Activated B cell treated with CpG ODN at 0.5 μM for 24 hours (primary cell): ENCODE results near the gene OR7D2. TPM values are rescaled to one million over a fixed set of nuclear protein-coding genes. Genes with fewer than 3 reads are reported as not detected.

Experiments used
- ATAC-seq: fragments of 200-7000 bp; cut with Tn5 transposase; one replicate; pipeline ENCODE4 v1.10.0; 2021; ENCODE audit warnings: low read depth, mild to moderate bottlenecking, moderate library complexity
- CTCF ChIA-PET: fragments of 350-600 bp; sonication (Branson Sonifier 250); formaldehyde crosslinking; loops from one replicate; lab custom pipeline; 2021; ENCODE audit warnings: antibody characterized with exemption; lab: Charles Lee
- POLR2A ChIA-PET: fragments of 350-600 bp; sonication (Branson Sonifier 250); formaldehyde crosslinking; loops from one replicate; lab custom pipeline; 2021; ENCODE audit warnings: antibody characterized with exemption; lab: Charles Lee
- DNase-seq: peaks from one replicate; pipeline ENCODE4 v3.0.0; 2022
- H3K27ac Mint-ChIP-seq: one replicate; pipeline ENCODE4 v1.8.0; 2020; ENCODE audit warnings: mixed read lengths
- H3K27me3 Mint-ChIP-seq: one replicate; pipeline ENCODE4 v1.8.0; 2021; ENCODE audit warnings: mixed read lengths
- H3K36me3 Mint-ChIP-seq: one replicate; pipeline ENCODE4 v1.8.0; 2021; ENCODE audit warnings: low read depth, mixed read lengths
- H3K4me1 Mint-ChIP-seq: one replicate; pipeline ENCODE4 v1.8.0; 2021; ENCODE audit warnings: mixed read lengths
- H3K4me3 Mint-ChIP-seq: one replicate; pipeline ENCODE4 v1.8.0; 2020; ENCODE audit warnings: mild to moderate bottlenecking, mixed read lengths
- H3K9me3 Mint-ChIP-seq: one replicate; pipeline ENCODE4 v1.8.0; 2020; ENCODE audit warnings: mixed read lengths
- intact Hi-C: fragments of 100-400 bp; cut with micrococcal nuclease; formaldehyde crosslinking; loops from one replicate; pipeline ENCODE4 v1.15.1; 2024
- total RNA-seq: library from RNA; stranded (reverse); gene quantifications from 2 replicates; pipeline ENCODE4 v1.2.3, GENCODE V29; 2022
- TF ChIP-seq, protein P1 (sequence below): fragments of 200-600 bp; IDR thresholded peaks from one replicate; pipeline ENCODE4 v1.8.0; 2022; ENCODE audit warnings: antibody characterized with exemption, mild to moderate bottlenecking

The OR7D2 gene
- not detected in 2 replicates for total RNA-seq

DNA sequence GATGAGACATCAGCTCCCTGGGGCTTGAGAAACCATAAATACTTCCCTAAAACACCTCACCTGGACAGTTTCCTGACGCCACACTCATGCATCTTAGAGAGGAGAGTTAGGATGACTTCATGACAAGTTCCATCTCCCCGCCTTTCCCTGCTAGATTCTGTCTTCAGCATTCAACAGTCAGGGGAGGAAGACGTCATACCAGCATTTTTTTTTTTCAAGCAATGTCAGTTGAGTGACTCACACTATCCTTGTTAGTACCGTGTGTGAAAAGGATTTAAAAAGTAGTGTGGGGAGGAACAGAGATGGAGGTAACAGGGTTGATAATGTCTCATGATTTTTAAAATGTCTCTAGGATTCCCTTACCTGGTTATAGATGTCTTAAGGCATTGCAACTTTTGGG is at the start of gene OR7D2:
OR7D2 (plus strand) TSS at position 79 of the 400 bp plus-strand sequence. CDS start 6,803 bp downstream, outside the sequence.
- CTCF ChIA-PET: no interaction called here
- ATAC-seq: no peak
- DNase-seq: no peak
- H3K27me3 Mint-ChIP-seq: no peaks in the 10 kb centered on the region
- H3K36me3 Mint-ChIP-seq: no peaks in the 10 kb centered on the region
- no peak within 1 kb of the TSS for H3K27ac Mint-ChIP-seq
- POLR2A ChIA-PET: no interaction called here
- intact Hi-C loops: no loop called here
- TF ChIP-seq, protein P1, sequence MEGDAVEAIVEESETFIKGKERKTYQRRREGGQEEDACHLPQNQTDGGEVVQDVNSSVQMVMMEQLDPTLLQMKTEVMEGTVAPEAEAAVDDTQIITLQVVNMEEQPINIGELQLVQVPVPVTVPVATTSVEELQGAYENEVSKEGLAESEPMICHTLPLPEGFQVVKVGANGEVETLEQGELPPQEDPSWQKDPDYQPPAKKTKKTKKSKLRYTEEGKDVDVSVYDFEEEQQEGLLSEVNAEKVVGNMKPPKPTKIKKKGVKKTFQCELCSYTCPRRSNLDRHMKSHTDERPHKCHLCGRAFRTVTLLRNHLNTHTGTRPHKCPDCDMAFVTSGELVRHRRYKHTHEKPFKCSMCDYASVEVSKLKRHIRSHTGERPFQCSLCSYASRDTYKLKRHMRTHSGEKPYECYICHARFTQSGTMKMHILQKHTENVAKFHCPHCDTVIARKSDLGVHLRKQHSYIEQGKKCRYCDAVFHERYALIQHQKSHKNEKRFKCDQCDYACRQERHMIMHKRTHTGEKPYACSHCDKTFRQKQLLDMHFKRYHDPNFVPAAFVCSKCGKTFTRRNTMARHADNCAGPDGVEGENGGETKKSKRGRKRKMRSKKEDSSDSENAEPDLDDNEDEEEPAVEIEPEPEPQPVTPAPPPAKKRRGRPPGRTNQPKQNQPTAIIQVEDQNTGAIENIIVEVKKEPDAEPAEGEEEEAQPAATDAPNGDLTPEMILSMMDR: no peak
- no peaks in the 10 kb centered on the region for H3K9me3 Mint-ChIP-seq
- no peak within 1 kb of the TSS for H3K4me3 Mint-ChIP-seq
- H3K4me1 Mint-ChIP-seq: no peaks in the 10 kb centered on the region

DNA sequence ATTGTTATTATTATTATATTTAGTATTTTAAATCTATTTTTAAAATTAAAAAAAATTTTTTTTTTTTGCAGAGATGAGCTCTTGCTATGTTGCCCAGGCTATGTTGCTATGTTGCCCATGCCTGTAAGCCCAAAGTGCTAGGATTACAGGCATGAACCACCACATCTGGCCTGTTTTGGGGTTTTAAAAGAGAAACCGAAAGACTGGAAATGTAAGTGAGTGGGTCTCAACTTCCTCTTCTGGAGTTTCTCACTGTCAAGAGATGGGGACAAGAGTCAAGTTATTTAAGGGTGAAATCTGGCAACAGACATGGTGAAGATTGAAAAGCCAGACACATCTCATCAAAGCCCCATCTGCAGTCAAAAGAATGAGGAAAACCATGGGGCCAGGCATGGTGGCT is 47.8 kb upstream of the OR7D2 start:
- CTCF ChIA-PET: interaction anchor here (0.6 to 1.2 kb wide), 2 partner anchors 39 to 75 kb away, joined by 3 read pairs; no protein-coding TSS in a partner anchor
- no peaks in the 10 kb centered on the region for H3K36me3 Mint-ChIP-seq
- POLR2A ChIA-PET: interaction anchor here (0.7 kb wide), 1 partner anchor 26 kb away, joined by 4 read pairs; no protein-coding TSS in a partner anchor
- H3K4me3 Mint-ChIP-seq: no peak overlapping the region
- DNase-seq: no peak
- H3K27ac Mint-ChIP-seq: no peak overlapping the region
- peaks cover 10% of the 10 kb centered on the region for H3K4me1 Mint-ChIP-seq
- peaks cover 14% of the 10 kb centered on the region for H3K27me3 Mint-ChIP-seq
- H3K9me3 Mint-ChIP-seq: no peaks in the 10 kb centered on the region
- TF ChIP-seq, protein P1: no peak
- intact Hi-C loops: no loop called here
- ATAC-seq: peak; percentile 56

DNA sequence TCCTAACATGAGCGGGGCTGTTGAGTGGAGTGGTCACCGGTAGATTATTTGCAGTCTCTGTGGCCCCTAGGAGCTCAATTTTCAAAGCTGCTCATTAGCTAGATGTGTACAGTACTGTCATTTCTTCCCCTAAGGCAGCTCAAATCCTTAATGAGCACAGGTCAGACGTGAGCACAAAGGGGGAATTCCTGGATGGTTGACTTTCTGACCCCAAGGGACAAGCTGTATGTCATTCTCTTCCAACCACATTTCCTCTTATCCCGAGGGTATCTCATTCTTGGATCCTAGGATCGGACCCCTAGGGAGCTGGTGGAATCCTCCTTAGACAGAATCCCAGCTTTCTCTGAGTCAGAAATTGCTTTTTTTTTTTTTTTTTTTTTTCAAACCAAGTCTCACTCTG is 46.4 kb upstream of the OR7D2 start:
- ATAC-seq (no peak), DNase-seq (no peak)
- peaks cover 6% of the 10 kb centered on the region for H3K27me3 Mint-ChIP-seq
- TF ChIP-seq, protein P1: no peak
- CTCF ChIA-PET: no interaction called here
- intact Hi-C loops: no loop called here
- H3K9me3 Mint-ChIP-seq: no peaks in the 10 kb centered on the region
- H3K36me3 Mint-ChIP-seq: no peaks in the 10 kb centered on the region
- no peak overlapping the region for H3K4me3 Mint-ChIP-seq
- H3K4me1 Mint-ChIP-seq: peaks cover 14% of the 10 kb centered on the region
- no peak overlapping the region for H3K27ac Mint-ChIP-seq
- POLR2A ChIA-PET: interaction anchor here (0.7 kb wide), 1 partner anchor 145 kb away, joined by 9 read pairs; no protein-coding TSS in a partner anchor

DNA sequence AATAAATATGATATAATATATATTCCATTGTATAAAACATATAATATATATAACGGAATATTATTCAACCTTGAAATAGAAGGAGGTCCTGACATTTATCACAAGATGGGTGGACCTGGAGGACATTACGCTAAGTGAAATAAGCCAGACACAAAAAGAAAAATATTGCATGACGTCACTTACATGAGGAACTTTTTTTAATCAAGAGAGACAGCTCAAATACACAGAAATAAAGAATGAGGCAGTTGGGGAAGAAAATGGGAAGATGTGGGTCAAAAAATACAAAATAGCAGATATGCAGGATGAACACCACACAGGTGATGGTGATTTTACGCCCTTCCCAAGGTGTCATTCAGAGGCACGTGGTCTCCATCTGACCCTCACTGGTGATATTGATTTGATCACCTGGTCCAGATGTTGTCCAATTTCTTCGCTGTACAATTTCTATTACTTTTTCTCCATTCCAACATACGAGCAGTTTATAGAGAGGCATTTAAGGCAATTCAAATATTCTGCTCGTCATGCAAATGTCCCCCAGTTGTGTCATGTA is 39.1 kb upstream of the OR7D2 start:
- peak; percentile 5 for ATAC-seq

More for the DNA sequence above, 39.1 kb upstream of the OR7D2 start:
- peaks cover 42% of the 10 kb centered on the region for H3K4me1 Mint-ChIP-seq
- H3K9me3 Mint-ChIP-seq: peaks cover 1% of the 10 kb centered on the region
- TF ChIP-seq, protein P1: no peak
- CTCF ChIA-PET: no interaction called here
- peaks cover 29% of the 10 kb centered on the region for H3K36me3 Mint-ChIP-seq
- intact Hi-C loops: loop anchor here (1.0 to 5.0 kb wide), 8 partner anchors 171 to 680 kb away; partner anchors contain the start of genes FBXL12, ZNF121, ZNF266 and ZNF426
- H3K27ac Mint-ChIP-seq: peak overlapping the region; percentile 98
- H3K27me3 Mint-ChIP-seq: peaks cover 3% of the 10 kb centered on the region
- POLR2A ChIA-PET: no interaction called here
- no peak for DNase-seq
- H3K4me3 Mint-ChIP-seq: peak overlapping the region; percentile 99
